T-cell (primary cell): ENCODE results near the gene CRTAC1. TPM values are rescaled to one million over a fixed set of nuclear protein-coding genes. Genes with fewer than 3 reads are reported as not detected.

Experiments
- ATAC-seq, 4 experiments: fragments of 200-7000 bp in 3 of 4; fragments of 150-1000 bp in 1 of 4; cut with Tn5 transposase; replicated peaks in 1 of 4; 1 replicate in 3 of 4; 2 replicates in 1 of 4; pipeline ENCODE4 v1.10.0; 2021; ENCODE audit warnings: moderate library complexity in 3 of 4, mild to moderate bottlenecking in 2 of 4, moderate number of reproducible peaks in 1 of 4
- CTCF ChIA-PET, 2 donors: fragments of 300-600 bp; sonication (Branson Sonifier 250); formaldehyde crosslinking; loops; one replicate each; lab custom pipeline; 2022; ENCODE audit warnings: antibody characterized with exemption in 2 of 2; lab: Charles Lee
- POLR2A ChIA-PET, 2 donors: fragments of 300-600 bp; sonication (Branson Sonifier 250); formaldehyde crosslinking; loops; one replicate each; lab custom pipeline; 2022; ENCODE audit warnings: antibody characterized with exemption in 2 of 2; lab: Charles Lee
- DNase-seq, 35 experiments: peaks; one replicate each; pipeline versions ENCODE4 v3.0.0 to v3.0.0-alpha.2; 2013 to 2023
- H3K27ac ChIP-seq: one replicate; pipeline ENCODE4 v1.5.1; 2013; ENCODE audit warnings: low read length
- H3K27me3 ChIP-seq, 2 experiments: replicated peaks in 1 of 2; 1 replicate in 1 of 2; 2 replicates in 1 of 2; pipeline versions ENCODE4 v1.6.1 to v1.7.0; 2013; ENCODE audit warnings: low read length in 1 of 2, mixed read lengths in 1 of 2; ENCODE audit not compliant: control insufficient read depth in 2 of 2, insufficient read depth in 2 of 2; ENCODE audit errors: extremely low read depth in 1 of 2
- H3K36me3 ChIP-seq, 2 donors: 1 replicate in 1 of 2; 2 replicates in 1 of 2; pipeline versions ENCODE4 v1.6.1 to v1.7.0; 2013; ENCODE audit warnings: low read length in 1 of 2; ENCODE audit not compliant: control insufficient read depth in 2 of 2, insufficient read depth in 1 of 2; ENCODE audit errors: extremely low read depth in 1 of 2
- H3K4me1 ChIP-seq, 2 experiments: 1 replicate in 1 of 2; 2 replicates in 1 of 2; pipeline versions ENCODE4 v1.6.1 to v1.7.0; 2013; ENCODE audit warnings: low read length in 2 of 2, mixed read lengths in 1 of 2; ENCODE audit not compliant: insufficient read depth in 2 of 2, control insufficient read depth in 1 of 2; ENCODE audit errors: extremely low read depth in 1 of 2
- H3K4me3 ChIP-seq, 2 donors: 1 replicate in 1 of 2; 2 replicates in 1 of 2; pipeline versions ENCODE4 v1.5.1 to v1.7.0; 2013; ENCODE audit warnings: mild to moderate bottlenecking in 2 of 2, low read length in 1 of 2, moderate library complexity in 1 of 2; ENCODE audit not compliant: control insufficient read depth in 1 of 2; ENCODE audit errors: extremely low read depth in 1 of 2
- H3K9me3 ChIP-seq: 2 replicates; pipeline ENCODE4 v1.7.0; 2013
- H3K27ac Mint-ChIP-seq, 2 donors: one replicate each; pipeline ENCODE4 v1.8.0; 2020 to 2021; ENCODE audit warnings: mild to moderate bottlenecking in 2 of 2, mixed read lengths in 2 of 2
- H3K27me3 Mint-ChIP-seq, 2 donors: one replicate each; pipeline ENCODE4 v1.8.0; 2021 to 2022; ENCODE audit warnings: mixed read lengths in 2 of 2
- H3K36me3 Mint-ChIP-seq: one replicate; pipeline ENCODE4 v1.8.0; 2021; ENCODE audit warnings: mixed read lengths
- H3K4me1 Mint-ChIP-seq, 3 donors: one replicate each; pipeline ENCODE4 v1.8.0; 2020 to 2022; ENCODE audit warnings: mixed read lengths in 3 of 3, mild to moderate bottlenecking in 1 of 3
- H3K4me3 Mint-ChIP-seq, 3 donors: one replicate each; pipeline ENCODE4 v1.8.0; 2020 to 2022; ENCODE audit warnings: mild to moderate bottlenecking in 3 of 3, mixed read lengths in 3 of 3, moderate library complexity in 3 of 3
- H3K9me3 Mint-ChIP-seq, 3 donors: one replicate each; pipeline ENCODE4 v1.8.0; 2020 to 2022; ENCODE audit warnings: mixed read lengths in 3 of 3
- WGBS: methylation state at CpG from one replicate; pipeline ENCODE4 v1.1.5; 2013; ENCODE audit warnings: missing lambda C conversion rate; ENCODE audit not compliant: insufficient coverage; 5-methylcytosine and 5-hydroxymethylcytosine counted together
- total RNA-seq, 35 experiments: library from RNA in 6 of 35; stranded (reverse) in 6 of 35; fragments of 120-200 nt in 1 of 35; gene quantifications; one replicate each; pipeline versions ENCODE4 v1.2.1 to v1.2.4 and lab custom pipeline; 2013 to 2026

CRTAC1 gene, protein sequence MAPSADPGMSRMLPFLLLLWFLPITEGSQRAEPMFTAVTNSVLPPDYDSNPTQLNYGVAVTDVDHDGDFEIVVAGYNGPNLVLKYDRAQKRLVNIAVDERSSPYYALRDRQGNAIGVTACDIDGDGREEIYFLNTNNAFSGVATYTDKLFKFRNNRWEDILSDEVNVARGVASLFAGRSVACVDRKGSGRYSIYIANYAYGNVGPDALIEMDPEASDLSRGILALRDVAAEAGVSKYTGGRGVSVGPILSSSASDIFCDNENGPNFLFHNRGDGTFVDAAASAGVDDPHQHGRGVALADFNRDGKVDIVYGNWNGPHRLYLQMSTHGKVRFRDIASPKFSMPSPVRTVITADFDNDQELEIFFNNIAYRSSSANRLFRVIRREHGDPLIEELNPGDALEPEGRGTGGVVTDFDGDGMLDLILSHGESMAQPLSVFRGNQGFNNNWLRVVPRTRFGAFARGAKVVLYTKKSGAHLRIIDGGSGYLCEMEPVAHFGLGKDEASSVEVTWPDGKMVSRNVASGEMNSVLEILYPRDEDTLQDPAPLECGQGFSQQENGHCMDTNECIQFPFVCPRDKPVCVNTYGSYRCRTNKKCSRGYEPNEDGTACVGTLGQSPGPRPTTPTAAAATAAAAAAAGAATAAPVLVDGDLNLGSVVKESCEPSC
- total RNA-seq (under 1 TPM in 2 of 5 donors, not detected in 3; 0.20 to 0.22 TPM), total RNA-seq (lab: John Stamatoyannopoulos, UW) (0 to 0.09 (median 0) reads per million in 29 experiments)
- not detected for total RNA-seq (2013)

DNA sequence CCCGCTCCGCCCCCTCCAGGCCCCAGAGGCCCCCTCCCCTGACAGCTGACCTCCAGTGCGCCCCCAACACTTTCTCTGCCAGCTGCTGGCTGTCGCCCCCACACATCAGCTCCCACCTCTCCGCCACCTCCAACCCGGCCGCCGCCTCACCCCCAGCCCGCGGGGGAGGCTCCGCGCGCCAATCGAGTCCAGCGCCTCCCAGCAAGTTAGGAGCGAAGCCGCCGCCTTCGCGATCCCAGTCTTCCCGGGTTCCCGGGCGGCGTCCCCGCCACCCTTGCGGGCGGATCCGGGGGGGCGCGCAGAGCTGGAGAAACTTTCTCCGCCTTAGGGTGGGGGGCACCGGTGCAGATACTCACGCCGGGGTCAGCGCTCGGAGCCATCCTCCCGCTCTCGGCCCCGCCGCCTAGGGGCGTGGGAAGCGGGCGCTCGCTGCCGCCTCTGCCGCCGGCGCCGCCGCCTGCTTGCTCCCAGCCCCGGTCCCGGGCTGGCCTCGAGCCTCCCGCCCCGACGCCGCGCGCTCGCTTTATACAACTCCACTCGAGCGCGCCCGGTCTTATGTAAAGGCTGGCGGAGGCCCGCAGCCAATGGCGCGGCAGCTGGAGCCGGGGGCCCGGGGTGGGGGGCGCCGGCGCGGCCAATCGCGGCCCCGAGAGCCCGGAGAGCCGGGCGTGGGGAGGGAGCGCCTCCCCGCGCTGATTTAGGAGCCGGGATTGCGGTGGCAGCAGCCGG lies at the start of gene CRTAC1:
Gene CRTAC1, minus strand, starts transcription at position 529 of the 729 bp plus-strand sequence. Its CDS starts 149 bp downstream, at position 380.
- Histone ChIP-seq H3K4me1 (peaks cover 0 to 12% of the 10 kb centered on the region in 2 experiments), H3K4me3 (no peak within 1 kb of the TSS), H3K36me3 (no peaks in the 10 kb centered on the region), H3K27me3 (peaks cover 10 to 62% of the 10 kb centered on the region in 2 experiments), H3K9me3 (no peaks in the 10 kb centered on the region), H3K27ac (no peak within 1 kb of the TSS)
- WGBS = 3% methylated on average over 77 of the region's 86 CpGs
- Mint-ChIP-seq H3K27me3 (peaks cover 74 to 77% of the 10 kb centered on the region in 2 donors), H3K9me3 (no peaks in the 10 kb centered on the region), H3K4me3 (peak within 1 kb of the TSS in 1 of 3 donors; percentile 50), H3K36me3 (no peaks in the 10 kb centered on the region), H3K27ac (no peak within 1 kb of the TSS), H3K4me1 (peaks cover 11 to 16% (median 12%) of the 10 kb centered on the region in 3 donors)
- POLR2A ChIA-PET = interaction anchor here in 1 of 2 donors (0.6 kb wide), 1 partner anchor 279 kb away, joined by 3 read pairs; no protein-coding TSS in a partner anchor
- DNase-seq (no peak), ATAC-seq (peak in 2 of 4 experiments; percentile 18 to 38)
- CTCF ChIA-PET = interaction anchor here in 1 of 2 donors (0.6 kb wide), 1 partner anchor 118 kb away, joined by 4 read pairs; no protein-coding TSS in a partner anchor

DNA sequence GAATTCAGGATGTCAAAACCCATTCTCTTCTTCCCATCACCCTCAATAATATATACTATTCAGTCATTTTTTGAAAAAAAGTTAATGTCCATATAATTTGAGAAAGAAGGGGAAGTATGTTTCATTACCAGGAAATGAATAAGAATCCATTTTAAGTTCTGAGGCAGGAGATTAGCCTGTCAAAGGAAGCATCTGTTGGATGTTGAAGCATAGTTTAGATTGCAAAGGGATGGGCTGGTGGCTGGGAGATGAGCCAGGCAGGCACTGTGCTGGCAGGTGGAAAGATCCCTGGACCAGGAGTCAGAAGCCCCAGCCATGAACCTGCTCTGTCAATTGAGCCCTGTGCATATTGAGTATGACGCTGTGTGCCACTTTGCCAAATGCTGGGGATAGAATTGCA lies 48.4 kb upstream of the CRTAC1 start:
- no peak overlapping the region for H3K27ac Mint-ChIP-seq
- ATAC-seq (no peak), DNase-seq (no peak)
- no peaks in the 10 kb centered on the region for H3K36me3 Mint-ChIP-seq
- ChIA-PET CTCF (no interaction called here), POLR2A (no interaction called here)
- H3K4me1 Mint-ChIP-seq = no peaks in the 10 kb centered on the region
- peaks cover 4 to 19% of the 10 kb centered on the region in 2 donors for H3K27me3 Mint-ChIP-seq
- Histone ChIP-seq H3K36me3 (no peaks in the 10 kb centered on the region), H3K4me3 (no peak overlapping the region), H3K27ac (no peak overlapping the region), H3K9me3 (no peaks in the 10 kb centered on the region), H3K27me3 (peaks cover 0 to 2% of the 10 kb centered on the region in 2 experiments), H3K4me1 (no peaks in the 10 kb centered on the region)
- no peaks in the 10 kb centered on the region for H3K9me3 Mint-ChIP-seq
- no peak overlapping the region for H3K4me3 Mint-ChIP-seq
- WGBS = 100% methylated on average over 1 of the region's 1 CpG

DNA sequence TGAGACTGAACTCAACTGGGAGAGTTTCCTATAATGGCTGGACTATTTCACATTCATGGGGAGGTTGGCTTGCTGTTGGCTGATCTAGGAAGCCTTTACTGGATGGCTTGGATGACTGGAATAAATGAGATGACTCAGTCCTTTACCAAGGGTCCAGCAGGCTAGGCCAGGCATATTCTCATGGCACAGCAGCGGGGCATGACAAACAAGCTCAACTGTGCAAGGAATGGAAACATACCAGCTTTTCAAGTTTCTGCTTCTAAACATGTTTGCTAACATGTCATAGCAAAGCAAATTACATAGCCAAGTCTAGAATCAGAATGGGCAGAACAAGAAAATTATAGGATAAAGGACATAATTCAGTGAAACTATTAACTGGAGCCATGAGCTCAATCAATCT lies 46.8 kb upstream of the CRTAC1 start:
- no peaks in the 10 kb centered on the region for H3K4me1 Mint-ChIP-seq

DNA sequence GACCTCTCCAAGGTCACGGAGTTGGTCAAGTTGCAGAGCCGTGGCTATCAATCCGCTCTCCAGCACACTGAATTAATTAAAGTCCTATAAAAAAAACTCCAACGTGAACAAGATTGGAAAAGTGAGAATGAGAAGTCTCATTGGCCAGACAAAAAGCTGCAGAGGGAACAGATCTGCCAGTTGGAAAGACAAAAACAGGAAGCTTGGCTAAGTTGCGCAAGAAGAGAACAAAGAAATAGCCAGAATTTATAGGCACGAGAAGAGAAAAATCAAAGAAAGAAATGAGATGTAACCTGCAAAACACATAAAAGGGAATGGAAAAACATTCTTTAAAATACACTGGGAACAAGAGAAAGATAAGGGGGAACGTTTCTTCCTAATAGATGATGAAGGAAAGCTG lies 45.7 kb upstream of the CRTAC1 start:
- ChIA-PET POLR2A (no interaction called here), CTCF (no interaction called here)

More for the DNA sequence above, 46.8 kb upstream of the CRTAC1 start:
- Histone ChIP-seq H3K4me1 (no peaks in the 10 kb centered on the region), H3K36me3 (no peaks in the 10 kb centered on the region), H3K9me3 (no peaks in the 10 kb centered on the region), H3K27ac (no peak overlapping the region), H3K27me3 (peaks cover 0 to 2% of the 10 kb centered on the region in 2 experiments), H3K4me3 (no peak overlapping the region)
- ChIA-PET POLR2A (no interaction called here), CTCF (no interaction called here)
- Mint-ChIP-seq H3K9me3 (peaks cover 0 to 6% (median 4%) of the 10 kb centered on the region in 3 donors), H3K4me3 (no peak overlapping the region), H3K36me3 (no peaks in the 10 kb centered on the region), H3K27ac (no peak overlapping the region), H3K27me3 (peaks cover 15 to 25% of the 10 kb centered on the region in 2 donors)
- WGBS = 75% methylated on average over 1 of the region's 1 CpG
- no peak for DNase-seq
- ATAC-seq = no peak

DNA sequence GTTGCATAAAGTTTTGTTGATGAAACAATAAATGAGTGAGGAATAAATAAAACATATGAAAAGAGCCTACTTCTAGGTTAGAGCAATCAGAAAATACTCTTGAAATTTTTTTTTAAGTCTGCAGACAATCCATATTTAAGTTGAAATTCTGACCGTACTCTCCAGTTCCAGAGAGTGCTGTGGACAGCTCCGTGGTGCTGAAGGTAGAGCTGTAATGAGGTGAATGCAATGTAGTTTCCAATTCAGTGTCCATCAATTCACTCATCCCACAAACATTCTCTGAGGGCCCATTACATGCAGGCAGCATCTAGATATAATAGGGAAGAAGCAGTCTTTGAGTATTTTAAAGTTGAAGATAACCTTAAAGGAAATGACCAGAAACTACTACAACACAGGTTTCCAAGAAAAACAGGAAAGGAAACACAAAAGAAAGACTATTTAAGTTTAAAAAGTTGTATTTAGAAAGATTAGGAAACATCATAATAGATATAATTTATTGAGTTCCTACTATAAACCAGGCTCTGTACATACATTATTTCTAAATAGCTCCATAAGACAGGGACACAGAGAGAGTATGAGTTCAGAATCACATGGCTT lies 44.0 kb upstream of the CRTAC1 start:
- Mint-ChIP-seq H3K9me3 (peaks cover 2 to 7% (median 6%) of the 10 kb centered on the region in 3 donors), H3K4me1 (no peaks in the 10 kb centered on the region), H3K36me3 (no peaks in the 10 kb centered on the region), H3K27ac (no peak overlapping the region), H3K27me3 (peaks cover 17 to 33% of the 10 kb centered on the region in 2 donors), H3K4me3 (no peak overlapping the region)
- Histone ChIP-seq H3K36me3 (no peaks in the 10 kb centered on the region), H3K4me1 (no peaks in the 10 kb centered on the region), H3K27me3 (peaks cover 0 to 2% of the 10 kb centered on the region in 2 experiments), H3K9me3 (no peaks in the 10 kb centered on the region), H3K4me3 (no peak overlapping the region), H3K27ac (no peak overlapping the region)
- DNase-seq = no peak
- WGBS = no CpG with 5 or more reads among the region's 2 CpGs
- CTCF ChIA-PET = no interaction called here
- POLR2A ChIA-PET = no interaction called here
- ATAC-seq = no peak

More for the DNA sequence above, 45.7 kb upstream of the CRTAC1 start:
- H3K4me1 Mint-ChIP-seq = no peaks in the 10 kb centered on the region
- H3K9me3 Mint-ChIP-seq = peaks cover 2 to 6% (median 5%) of the 10 kb centered on the region in 3 donors
- H3K36me3 ChIP-seq = no peaks in the 10 kb centered on the region
- H3K27me3 ChIP-seq = peaks cover 0 to 2% of the 10 kb centered on the region in 2 experiments
- no peak overlapping the region for H3K27ac Mint-ChIP-seq
- no CpG with 5 or more reads among the region's 7 CpGs for WGBS
- no peak overlapping the region for H3K4me3 Mint-ChIP-seq
- H3K9me3 ChIP-seq = no peaks in the 10 kb centered on the region
- H3K4me3 ChIP-seq = no peak overlapping the region
- H3K27me3 Mint-ChIP-seq = peaks cover 16 to 32% of the 10 kb centered on the region in 2 donors
- no peak overlapping the region for H3K27ac ChIP-seq
- H3K4me1 ChIP-seq = no peaks in the 10 kb centered on the region
- no peak for ATAC-seq
- no peaks in the 10 kb centered on the region for H3K36me3 Mint-ChIP-seq
- no peak for DNase-seq
